GM23338 (cell line): ENCODE results near the gene MFAP3. TPM values are rescaled to one million over a fixed set of nuclear protein-coding genes. Genes with fewer than 3 reads are reported as not detected.

Experiments
- ATAC-seq: fragments of 200-7000 bp; cut with Tn5 transposase; 3 replicates; pipeline ENCODE4 v1.9.1; 2020
- DNase-seq: peaks from one replicate; pipeline ENCODE4 v3.0.0-alpha.2; 2015; ENCODE audit warnings: low spot score
- H2AFZ ChIP-seq: fragments of 200-600 bp; sonication (generic); 2 replicates; pipeline ENCODE4 v1.8.0; 2016; ENCODE audit warnings: antibody characterized with exemption, mild to moderate bottlenecking, moderate library complexity
- H3F3A ChIP-seq: fragments of 200-600 bp; sonication (generic); replicated peaks from 2 replicates; pipeline ENCODE4 v1.8.0; 2017; ENCODE audit warnings: antibody characterized with exemption, mixed run types, low read depth
- H3K27ac ChIP-seq: fragments of 200-600 bp; sonication (generic); 2 replicates; pipeline ENCODE4 v1.6.1; 2016; ENCODE audit warnings: low read depth
- H3K27me3 ChIP-seq: fragments of 200-600 bp; sonication (generic); 2 replicates; pipeline ENCODE4 v1.8.0; 2016; ENCODE audit warnings: mild to moderate bottlenecking, mixed run types, moderate library complexity; ENCODE audit not compliant: insufficient read depth
- H3K36me3 ChIP-seq: fragments of 200-600 bp; sonication (generic); 2 replicates; pipeline ENCODE4 v1.8.0; 2016; ENCODE audit warnings: mild to moderate bottlenecking; ENCODE audit not compliant: insufficient read depth
- H3K4me1 ChIP-seq: fragments of 200-600 bp; sonication (generic); 2 replicates; pipeline ENCODE4 v1.8.0; 2016; ENCODE audit warnings: mild to moderate bottlenecking, moderate library complexity; ENCODE audit not compliant: insufficient read depth
- H3K4me2 ChIP-seq: fragments of 200-600 bp; sonication (generic); 2 replicates; pipeline ENCODE4 v1.7.1; 2017; ENCODE audit warnings: mixed run types
- H3K4me3 ChIP-seq: fragments of 200-600 bp; sonication (generic); 2 replicates; pipeline ENCODE4 v1.6.1; 2016; ENCODE audit warnings: mixed run types
- H3K79me2 ChIP-seq: fragments of 200-600 bp; sonication (generic); replicated peaks from 2 replicates; pipeline ENCODE4 v1.8.0; 2017; ENCODE audit warnings: mild to moderate bottlenecking; ENCODE audit not compliant: insufficient read depth
- H3K9me2 ChIP-seq: fragments of 200-600 bp; sonication (generic); 2 replicates; pipeline ENCODE4 v1.8.0; 2017; ENCODE audit not compliant: insufficient read depth
- H4K20me1 ChIP-seq: fragments of 200-600 bp; sonication (generic); replicated peaks from 2 replicates; pipeline ENCODE4 v1.8.0; 2017; ENCODE audit warnings: mild to moderate bottlenecking; ENCODE audit not compliant: insufficient read depth
- H3K27ac Mint-ChIP-seq: 2 replicates; pipeline ENCODE4 v1.8.0; 2020; ENCODE audit warnings: inconsistent platforms, mild to moderate bottlenecking, moderate library complexity, mixed read lengths
- H3K27me3 Mint-ChIP-seq: 3 replicates; pipeline ENCODE4 v1.8.0; 2022; ENCODE audit warnings: low read depth, mild to moderate bottlenecking, moderate library complexity, mixed read lengths, inconsistent platforms; ENCODE audit not compliant: insufficient read depth, poor library complexity
- H3K36me3 Mint-ChIP-seq: 3 replicates; pipeline ENCODE4 v1.8.0; 2021; ENCODE audit warnings: low read depth, mild to moderate bottlenecking, inconsistent platforms, moderate library complexity, mixed read lengths
- H3K4me1 Mint-ChIP-seq: 3 replicates; pipeline ENCODE4 v1.8.0; 2020; ENCODE audit warnings: mild to moderate bottlenecking, inconsistent platforms, mixed read lengths
- H3K4me3 Mint-ChIP-seq: 3 replicates; pipeline ENCODE4 v1.8.0; 2021; ENCODE audit warnings: moderate library complexity, mild to moderate bottlenecking, inconsistent platforms, mixed read lengths
- H3K9me3 Mint-ChIP-seq: 3 replicates; pipeline ENCODE4 v1.8.0; 2020; ENCODE audit warnings: moderate library complexity, mild to moderate bottlenecking, inconsistent platforms, mixed read lengths
- CREB1 ChIP-seq: fragments of 250-450 bp; sonication (Bioruptor Pico); IDR thresholded peaks from 2 replicates; pipeline ENCODE4 v1.5.0; 2020; ENCODE audit warnings: low read depth, mild to moderate bottlenecking, moderate library complexity
- CTCF ChIP-seq, 2 experiments: fragments of 200-600 bp in 1 of 2; sonication (generic) in 1 of 2; conservative IDR thresholded peaks; 2 replicates each; pipeline versions ENCODE4 v1.5.1 to v1.6.1; 2016 to 2017; ENCODE audit warnings: antibody characterized with exemption in 2 of 2, low read depth in 2 of 2, mild to moderate bottlenecking in 2 of 2, moderate library complexity in 1 of 2
- ETS1 ChIP-seq: IDR thresholded peaks from 2 replicates; pipeline ENCODE4 v1.6.1; 2016; ENCODE audit warnings: antibody characterized with exemption
- EZH2 ChIP-seq: fragments of 200-600 bp; sonication (generic); IDR thresholded peaks from one replicate; pipeline ENCODE4 v1.8.0; 2017; ENCODE audit warnings: antibody characterized with exemption, mild to moderate bottlenecking, low read depth; ENCODE audit not compliant: unreplicated experiment
- EZH2phosphoT487 ChIP-seq: fragments of 200-600 bp; sonication (generic); IDR thresholded peaks from one replicate; pipeline ENCODE4 v1.8.1; 2018; ENCODE audit warnings: antibody characterized with exemption; ENCODE audit not compliant: unreplicated experiment
- JUNB ChIP-seq: IDR thresholded peaks from one replicate; pipeline ENCODE4 v1.6.1; 2016; ENCODE audit warnings: antibody characterized with exemption; ENCODE audit not compliant: unreplicated experiment
- NANOG ChIP-seq: IDR thresholded peaks from 2 replicates; pipeline ENCODE4 v1.6.1; 2016; ENCODE audit warnings: antibody characterized with exemption, borderline replicate concordance
- POLR2AphosphoS5 ChIP-seq: IDR thresholded peaks from 2 replicates; pipeline ENCODE4 v1.6.1; 2016; ENCODE audit warnings: antibody characterized with exemption, low read depth
- STAT1 ChIP-seq: IDR thresholded peaks from one replicate; pipeline ENCODE4 v1.6.1; 2016; ENCODE audit warnings: antibody characterized with exemption; ENCODE audit not compliant: unreplicated experiment
- ZNF114 ChIP-seq: fragments of 250-450 bp; sonication (Bioruptor Pico); IDR thresholded peaks from 2 replicates; pipeline ENCODE4 v1.5.0; 2020; ENCODE audit warnings: mild to moderate bottlenecking, moderate library complexity
- ZNF331 ChIP-seq: fragments of 250-450 bp; sonication (Bioruptor Pico); IDR thresholded peaks from 2 replicates; pipeline ENCODE4 v1.5.0; 2020; ENCODE audit warnings: low read depth, mild to moderate bottlenecking, moderate library complexity
- ZNF462 ChIP-seq: fragments of 250-450 bp; sonication (Bioruptor Pico); IDR thresholded peaks from 2 replicates; pipeline ENCODE4 v1.5.0; 2020; ENCODE audit warnings: mild to moderate bottlenecking, moderate library complexity
- polyA plus RNA-seq: library from polyadenylated mRNA; unstranded; fragments of >200 nt; fragmentation: Nextera tagmentation; extraction: Ambion mirVana; gene quantifications from 2 replicates; pipeline ENCODE4 v1.2.1, GENCODE V29; 2016
- total RNA-seq: library from RNA; depleted of rRNA; stranded (reverse); fragments of >200 nt; shearing (Covaris generic); gene quantifications from 2 replicates; pipeline ENCODE4 v1.2.3, GENCODE V29; 2014
- TF ChIP-seq, protein P1 (sequence below): IDR thresholded peaks from one replicate; pipeline ENCODE4 v1.6.1; 2018; ENCODE audit warnings: antibody characterized with exemption; ENCODE audit not compliant: unreplicated experiment

The MFAP3 gene
- total and polyA plus RNA-seq, 2 experiments from 2014 or later, result 2.9 to 47.5 TPM

- Histone ChIP-seq H4K20me1 (peaks cover 2% of the 10 kb centered on the region), H3F3A (no peaks in the 10 kb centered on the region)
- no peak overlapping the region for H3K27ac Mint-ChIP-seq
Measured at GRCh38 chr5:154049636-154050035, 10.9 kb downstream of the MFAP3 start.

More at GRCh38 chr5:154049636-154050035, 10.9 kb downstream of the MFAP3 start:
- no peaks in the 10 kb centered on the region for H3K27me3 ChIP-seq
- TF ChIP-seq ETS1 (no peak), JUNB (no peak), POLR2AphosphoS5 (no peak), NANOG (no peak), CREB1 (CRISPR knock-in tag) (no peak), CTCF (conservative IDR thresholded peaks at IDR 0.05; ENCODE audit: low read depth in 2 of 2) (no peak), ZNF331 (CRISPR knock-in tag) (no peak), STAT1 (no peak), EZH2 (no peak), EZH2phosphoT487 (no peak), ZNF462 (no peak), ZNF114 (CRISPR knock-in tag) (no peak)
- TF ChIP-seq, protein P1, sequence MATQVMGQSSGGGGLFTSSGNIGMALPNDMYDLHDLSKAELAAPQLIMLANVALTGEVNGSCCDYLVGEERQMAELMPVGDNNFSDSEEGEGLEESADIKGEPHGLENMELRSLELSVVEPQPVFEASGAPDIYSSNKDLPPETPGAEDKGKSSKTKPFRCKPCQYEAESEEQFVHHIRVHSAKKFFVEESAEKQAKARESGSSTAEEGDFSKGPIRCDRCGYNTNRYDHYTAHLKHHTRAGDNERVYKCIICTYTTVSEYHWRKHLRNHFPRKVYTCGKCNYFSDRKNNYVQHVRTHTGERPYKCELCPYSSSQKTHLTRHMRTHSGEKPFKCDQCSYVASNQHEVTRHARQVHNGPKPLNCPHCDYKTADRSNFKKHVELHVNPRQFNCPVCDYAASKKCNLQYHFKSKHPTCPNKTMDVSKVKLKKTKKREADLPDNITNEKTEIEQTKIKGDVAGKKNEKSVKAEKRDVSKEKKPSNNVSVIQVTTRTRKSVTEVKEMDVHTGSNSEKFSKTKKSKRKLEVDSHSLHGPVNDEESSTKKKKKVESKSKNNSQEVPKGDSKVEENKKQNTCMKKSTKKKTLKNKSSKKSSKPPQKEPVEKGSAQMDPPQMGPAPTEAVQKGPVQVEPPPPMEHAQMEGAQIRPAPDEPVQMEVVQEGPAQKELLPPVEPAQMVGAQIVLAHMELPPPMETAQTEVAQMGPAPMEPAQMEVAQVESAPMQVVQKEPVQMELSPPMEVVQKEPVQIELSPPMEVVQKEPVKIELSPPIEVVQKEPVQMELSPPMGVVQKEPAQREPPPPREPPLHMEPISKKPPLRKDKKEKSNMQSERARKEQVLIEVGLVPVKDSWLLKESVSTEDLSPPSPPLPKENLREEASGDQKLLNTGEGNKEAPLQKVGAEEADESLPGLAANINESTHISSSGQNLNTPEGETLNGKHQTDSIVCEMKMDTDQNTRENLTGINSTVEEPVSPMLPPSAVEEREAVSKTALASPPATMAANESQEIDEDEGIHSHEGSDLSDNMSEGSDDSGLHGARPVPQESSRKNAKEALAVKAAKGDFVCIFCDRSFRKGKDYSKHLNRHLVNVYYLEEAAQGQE, result no peak
- Mint-ChIP-seq H3K27me3 (no peaks in the 10 kb centered on the region), H3K4me1 (no peaks in the 10 kb centered on the region), H3K4me3 (no peak overlapping the region), H3K9me3 (no peaks in the 10 kb centered on the region), H3K36me3 (peaks cover 7% of the 10 kb centered on the region; the same call in 2 of the 3 replicates)
- DNase-seq, result no peak
- no peaks in the 10 kb centered on the region for H3K4me1 ChIP-seq
- no peak overlapping the region for H3K4me2 ChIP-seq
- H3K9me2 ChIP-seq, result no peaks in the 10 kb centered on the region
- H3K36me3 ChIP-seq, result no peaks in the 10 kb centered on the region
- no peak overlapping the region for H3K27ac ChIP-seq
- H3K4me3 ChIP-seq, result no peak overlapping the region
- peaks cover 9% of the 10 kb centered on the region; the same call in 1 of the 2 replicates for H3K79me2 ChIP-seq
- ATAC-seq, result no peak
- no peak overlapping the region for H2AFZ ChIP-seq
